Stimulated activated CD8-positive, alpha-beta memory T cell treated with anti-CD3 and anti-CD28 coated beads, Interleukin-2, amount 100 ng/mL, for 1 hour (primary cell): ENCODE data around the gene MAPRE3.

ENCODE experiments used
- DNase-seq, 2 donors: peaks; one replicate each; pipeline ENCODE4 v3.0.0-alpha.2; 2020; ENCODE audit warnings: low read depth in 2 of 2

The MAPRE3 gene

GRCh38 chr2:26950246-26950645 is 20.2 kb upstream of the MAPRE3 start:
- no peak for DNase-seq

- DNase-seq: no peak
Observed at GRCh38 chr2:26951236-26951635, 19.2 kb upstream of the MAPRE3 start.

DNA sequence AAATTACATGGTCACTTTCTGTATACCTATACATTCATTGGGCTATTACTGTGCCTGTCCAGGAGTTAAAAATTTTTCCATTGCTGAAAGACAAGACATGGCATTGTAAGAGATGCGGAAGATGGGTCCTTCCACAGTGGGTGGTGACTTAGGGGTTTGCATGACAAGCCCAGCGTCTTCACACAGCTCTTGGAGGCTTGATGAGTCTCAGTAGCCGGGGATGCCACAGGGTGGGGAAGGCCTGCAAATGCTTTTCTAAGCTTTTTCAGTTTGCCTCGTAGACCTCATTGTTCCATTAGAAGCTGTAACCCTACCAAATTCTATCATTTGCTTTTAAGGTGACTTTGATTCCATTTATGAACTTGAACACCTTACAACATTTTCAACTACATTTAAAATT is 18.1 kb upstream of the MAPRE3 start:
- DNase-seq: no peak

DNA sequence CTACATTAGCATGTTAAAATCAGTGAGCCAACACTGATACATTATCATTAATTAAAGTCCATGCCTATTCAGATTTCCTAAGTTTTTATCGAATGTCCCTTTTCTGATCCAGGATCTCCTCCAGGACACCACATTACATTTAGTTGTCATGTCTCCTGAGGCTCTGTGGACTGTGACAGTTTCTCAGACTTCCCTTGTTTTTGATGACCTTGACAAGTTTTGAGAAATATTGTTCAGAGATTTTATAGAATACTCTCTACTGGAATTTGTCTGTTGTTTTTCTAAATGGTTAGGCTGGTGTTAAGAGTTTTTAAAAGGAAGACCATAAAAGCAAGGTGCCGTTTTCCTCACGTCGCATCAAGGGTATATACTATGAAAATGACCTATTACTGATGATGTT is 16.3 kb upstream of the MAPRE3 start:
- DNase-seq: no peak

DNA sequence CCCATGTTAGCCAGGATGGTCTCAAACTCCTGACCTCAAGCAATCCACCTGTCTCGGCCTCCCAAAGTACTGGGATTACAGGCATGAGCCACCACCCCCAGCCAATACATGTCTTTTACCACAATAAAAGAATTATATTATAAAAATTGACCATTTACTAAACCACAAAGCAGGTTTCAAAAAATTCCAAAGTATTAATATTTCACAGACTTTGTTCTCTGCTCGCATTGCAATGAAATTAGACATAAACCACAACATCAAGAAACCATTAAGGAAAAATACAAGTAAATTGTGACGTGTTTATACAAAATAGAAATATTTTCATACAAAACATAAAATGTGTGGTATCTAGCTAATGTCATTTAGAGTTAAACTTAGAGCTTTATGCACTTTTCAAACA is 13.4 kb upstream of the MAPRE3 start:
- no peak for DNase-seq

GRCh38 chr2:26957534-26957933 is 12.9 kb upstream of the MAPRE3 start:
- no peak for DNase-seq

DNA sequence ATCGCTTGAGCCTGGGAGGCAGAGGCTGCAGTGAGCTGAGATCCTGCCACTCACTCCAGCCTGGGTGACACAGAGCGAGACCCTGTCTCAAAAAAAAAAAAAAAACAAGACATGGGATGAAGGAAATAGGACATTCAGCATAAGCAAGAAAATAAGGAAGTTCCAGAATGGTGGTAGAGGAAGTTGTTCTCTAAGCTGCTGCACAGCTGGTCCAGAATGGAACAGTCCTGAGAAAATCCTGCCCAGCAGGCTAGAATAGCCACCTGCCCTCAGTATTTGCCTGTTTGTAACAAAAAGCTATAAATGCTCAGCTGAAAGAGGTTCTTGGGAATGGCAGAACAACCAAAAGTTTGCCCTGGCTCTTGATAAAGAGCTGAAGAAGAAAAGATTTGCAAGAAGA is 11.1 kb upstream of the MAPRE3 start:
- no peak for DNase-seq

DNA sequence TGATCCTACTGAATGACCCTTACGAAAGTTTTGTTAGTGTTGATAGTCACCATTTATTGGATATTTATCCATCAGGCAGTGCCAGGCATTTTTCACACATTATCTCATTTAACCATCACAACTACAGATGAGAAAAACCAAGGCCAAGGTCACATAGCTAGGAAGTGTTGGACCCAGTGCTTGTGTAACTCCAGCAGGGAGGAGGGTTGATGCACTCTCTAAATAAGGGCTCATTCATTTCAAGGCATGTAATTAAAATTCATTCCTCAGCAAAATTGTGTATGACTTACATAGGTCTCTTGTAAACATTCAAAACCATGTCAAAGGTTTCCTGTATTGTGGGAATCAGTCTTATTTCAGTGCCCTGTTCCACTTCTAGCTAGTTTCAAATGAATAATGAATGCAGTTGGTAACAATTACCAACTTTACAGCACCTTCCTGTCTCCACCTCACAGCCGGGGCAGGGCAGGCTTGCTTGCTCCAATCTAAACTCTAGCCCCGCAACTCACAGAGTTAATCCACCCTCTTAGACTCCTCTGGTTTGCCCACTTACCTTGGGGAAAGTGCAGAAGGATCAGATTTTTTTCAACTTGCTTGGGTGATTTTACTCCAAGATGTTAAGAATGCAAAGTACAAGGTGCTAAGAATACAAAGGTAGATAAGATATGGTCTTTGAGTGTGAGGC is 5.8 kb upstream of the MAPRE3 start:
- no peak for DNase-seq

DNA sequence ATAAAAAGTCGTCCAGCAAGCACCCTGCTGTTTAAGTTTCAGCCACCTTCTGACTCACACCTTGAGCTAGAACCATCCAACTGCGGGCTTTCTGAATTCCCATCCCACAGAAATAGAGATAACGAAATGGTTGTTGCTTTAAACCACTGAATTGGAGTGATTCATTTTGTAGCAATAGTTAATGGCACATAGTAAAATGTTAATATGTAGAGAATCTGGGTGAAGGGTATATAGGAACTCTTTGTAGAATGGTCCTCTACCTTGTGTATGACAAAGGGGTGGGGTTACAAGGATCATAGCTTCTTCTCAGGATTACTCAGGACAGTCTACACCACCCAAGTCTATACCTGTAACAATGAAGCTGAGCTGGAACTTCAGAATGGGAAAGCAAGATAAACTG is 2.4 kb upstream of the MAPRE3 start:
- no peak for DNase-seq

DNA sequence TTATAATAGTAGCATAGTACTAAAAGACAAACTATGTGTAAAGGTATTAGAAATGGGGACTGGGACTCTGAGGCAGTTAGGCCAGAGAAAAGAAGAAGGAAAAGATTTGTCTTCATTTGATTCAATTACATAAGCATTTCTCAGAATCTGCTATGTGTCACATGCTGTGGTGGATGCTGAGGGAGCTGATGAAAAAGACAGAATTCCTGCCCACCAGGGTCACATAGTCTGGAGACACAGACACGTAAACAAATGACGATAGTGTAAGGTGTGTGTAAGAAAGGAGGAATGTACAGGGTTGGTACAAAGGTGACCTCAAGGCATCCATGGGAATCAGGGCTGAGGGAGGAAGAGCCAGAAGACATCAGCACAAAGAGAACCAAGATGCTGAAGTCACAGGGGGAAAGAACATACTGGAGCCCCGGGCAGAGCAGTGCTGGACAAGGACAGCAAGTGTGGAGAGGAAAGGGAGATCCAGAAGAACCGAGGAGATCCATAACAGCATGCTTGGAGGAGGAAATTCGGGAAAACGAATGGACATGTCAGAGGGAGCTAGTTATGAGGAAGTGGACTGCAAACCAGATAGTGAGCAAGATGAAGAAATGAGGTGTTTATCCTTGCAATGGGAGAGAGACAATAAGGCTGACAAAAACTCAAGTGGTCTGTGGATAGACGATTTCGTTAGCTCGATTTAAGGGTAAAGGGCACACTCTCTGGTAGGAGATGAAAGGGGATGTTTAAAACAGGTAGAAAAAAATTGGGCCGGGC is 1.2 kb upstream of the MAPRE3 start:
- DNase-seq: no peak

DNA sequence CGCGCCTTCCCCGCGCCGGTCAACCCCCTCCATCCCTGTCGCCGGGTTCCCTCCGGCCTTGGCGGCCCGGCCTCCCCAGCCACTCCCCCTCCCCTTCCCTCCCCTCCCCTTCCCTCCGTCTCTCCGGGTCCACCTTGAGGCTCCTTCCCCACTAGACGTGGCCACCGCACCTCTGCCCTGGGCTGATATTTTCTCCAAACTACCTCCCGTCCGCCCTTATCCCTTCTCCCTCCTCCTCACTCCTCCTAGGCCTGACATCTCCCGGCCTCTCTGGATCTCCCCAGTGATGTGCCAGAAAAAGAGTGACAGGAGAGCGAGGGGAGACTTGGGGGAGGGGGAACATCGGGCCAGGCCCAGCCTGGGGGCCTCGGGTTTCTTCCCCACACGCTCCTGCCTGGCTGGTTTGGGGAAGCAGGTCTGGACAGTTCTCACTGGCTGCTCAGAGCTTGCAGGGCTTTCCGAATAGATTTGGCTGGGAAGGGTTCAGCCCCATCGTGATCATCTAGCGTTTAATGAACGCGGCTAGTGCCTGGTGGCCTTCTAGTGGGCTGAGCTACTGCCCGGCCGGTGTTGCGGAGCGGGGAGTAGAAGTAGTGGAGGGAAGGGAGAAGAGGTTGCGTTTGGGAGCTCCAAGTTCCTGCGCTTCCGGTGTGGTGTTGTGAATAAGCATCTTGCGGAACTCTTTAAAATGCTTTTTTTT is 641 bp downstream of the MAPRE3 start:
- DNase-seq: no peak

GRCh38 chr2:26971911-26972786 is 1.7 kb downstream of the MAPRE3 start:
- no peak for DNase-seq

DNA sequence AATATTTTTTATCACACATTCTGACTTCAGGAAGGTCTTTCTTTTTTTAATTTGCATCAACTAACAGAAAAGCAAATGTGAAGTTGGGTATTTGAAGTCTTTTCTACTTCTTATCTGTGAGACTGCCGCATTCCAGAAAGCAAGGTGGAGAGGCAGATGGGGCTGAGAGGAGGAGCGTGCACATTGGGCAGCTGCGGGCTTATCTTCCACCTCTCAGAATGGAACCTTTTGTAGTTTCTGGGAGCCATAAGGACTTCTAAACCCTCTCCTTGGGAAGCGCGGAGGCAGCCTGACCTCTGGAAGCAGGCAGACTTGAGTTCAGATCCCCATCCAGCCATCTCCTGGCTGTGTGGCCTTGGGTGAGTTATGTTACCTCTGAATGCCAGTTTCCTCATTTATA is 3.9 kb downstream of the MAPRE3 start:
- no peak for DNase-seq

GRCh38 chr2:26975102-26975501 is 4.7 kb downstream of the MAPRE3 start:
- no peak for DNase-seq

DNA sequence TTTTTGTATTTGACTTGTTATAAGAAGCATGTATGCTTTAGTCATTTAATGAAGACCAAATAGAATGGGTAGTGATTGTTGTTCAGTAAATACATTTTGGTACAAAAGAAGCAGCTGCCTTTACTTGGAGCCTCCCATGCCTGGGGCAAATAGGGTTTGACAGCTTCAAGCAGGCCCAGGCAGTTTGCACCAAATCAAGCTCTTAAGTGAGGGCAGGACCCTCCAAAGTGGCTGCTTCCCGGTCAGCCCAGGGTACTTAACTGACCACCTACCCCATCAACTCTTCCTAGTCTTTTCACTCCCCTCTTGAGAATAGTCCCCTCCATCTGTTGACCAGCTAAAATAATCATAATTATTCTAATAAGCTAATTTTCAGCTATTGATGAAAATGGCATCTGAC is 5.2 kb downstream of the MAPRE3 start:
- DNase-seq: no peak

DNA sequence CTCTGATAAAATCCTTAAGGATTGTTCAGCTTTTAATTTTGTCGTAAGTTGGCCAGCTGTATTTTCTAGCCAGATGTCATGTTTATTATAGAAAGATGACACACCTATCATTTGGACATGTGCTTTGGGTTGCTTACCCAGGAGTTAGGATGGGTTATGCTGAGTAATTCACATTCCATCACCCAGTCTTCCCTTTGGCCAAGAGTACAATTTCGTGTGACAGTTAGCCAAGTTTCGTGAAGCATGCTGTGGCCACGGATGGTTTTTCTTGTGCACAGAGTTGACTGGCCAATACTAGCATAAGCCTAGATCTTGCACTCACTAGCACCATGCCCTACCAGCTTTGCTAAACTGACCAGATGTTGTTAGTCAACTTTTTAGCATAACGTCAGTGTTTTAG is 5.8 kb downstream of the MAPRE3 start:
- DNase-seq: no peak

DNA sequence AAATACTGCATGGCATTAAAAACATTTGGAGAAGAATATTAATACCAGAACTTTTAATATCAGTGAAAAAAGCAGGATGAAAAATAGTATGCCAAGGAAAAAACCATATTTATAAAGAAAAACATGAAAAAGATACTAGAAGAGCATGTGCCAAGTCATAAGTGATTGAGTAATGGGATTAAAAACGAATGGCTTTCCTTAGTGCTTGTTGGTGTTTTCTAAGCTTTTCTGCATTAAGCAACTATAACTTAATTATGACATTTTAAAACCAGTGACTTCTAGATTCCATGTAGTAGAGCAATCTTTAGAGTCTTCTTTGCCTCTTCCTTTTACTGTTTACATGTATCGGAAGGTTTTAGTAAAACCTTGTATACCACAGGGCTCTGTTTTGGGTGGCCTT is 6.6 kb downstream of the MAPRE3 start:
- no peak for DNase-seq

DNA sequence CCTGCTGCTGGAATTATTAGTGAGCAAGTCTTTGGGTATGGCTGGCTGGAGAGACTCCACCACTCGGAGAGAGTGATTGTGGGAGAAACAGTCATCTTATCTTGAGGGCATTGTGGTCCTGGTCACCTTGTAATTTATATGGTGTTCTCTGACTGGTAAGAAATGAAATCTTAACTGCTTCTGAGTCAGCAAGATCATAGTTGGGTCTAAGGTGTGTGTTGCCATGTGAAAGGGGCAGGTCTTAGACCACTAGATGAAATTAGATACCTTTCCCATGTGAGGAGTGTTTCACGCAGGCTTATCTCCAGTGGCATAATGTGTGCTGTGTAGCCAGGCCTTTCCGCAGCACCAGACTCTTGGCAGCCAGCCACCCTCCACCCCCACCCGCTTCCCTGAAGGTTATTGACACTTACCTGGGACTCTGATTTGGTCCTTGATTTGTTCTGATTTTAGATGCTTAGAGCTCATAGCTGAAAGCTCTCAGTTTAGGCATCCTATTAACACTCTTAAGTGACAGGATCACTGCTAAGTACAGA is 7.7 kb downstream of the MAPRE3 start:
- no peak for DNase-seq

DNA sequence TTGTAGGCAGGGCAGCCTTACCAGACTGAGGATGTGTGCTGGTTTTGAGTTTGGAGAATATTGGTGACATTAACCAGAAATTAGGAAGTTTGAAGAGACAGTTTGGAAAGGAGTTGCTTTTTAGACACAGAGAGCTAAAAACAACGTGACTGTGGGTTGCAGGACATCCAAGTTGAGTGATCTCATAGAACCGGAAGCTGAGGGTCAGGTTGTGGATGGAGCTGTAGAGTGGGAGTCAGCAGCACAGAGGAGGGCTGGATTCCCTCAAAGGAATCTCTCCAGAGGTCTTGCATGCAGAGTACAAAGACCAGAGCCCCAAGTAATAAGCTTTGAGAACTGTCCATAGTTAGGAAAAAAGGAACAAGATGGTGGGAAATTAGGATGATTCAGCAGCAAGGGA is 9.3 kb downstream of the MAPRE3 start:
- DNase-seq: no peak

GRCh38 chr2:26980971-26981370 is 10.5 kb downstream of the MAPRE3 start:
- DNase-seq: no peak

- no peak for DNase-seq
Observed at GRCh38 chr2:26982102-26982742, 11.8 kb downstream of the MAPRE3 start.
